Kidney (tissue), 14 donors: Measurements from ENCODE around the gene MIS18BP1. TPM values are rescaled to one million over a fixed set of nuclear protein-coding genes. Genes with fewer than 3 reads are reported as not detected.

ENCODE experiments used
- DNase-seq, 5 donors: peaks; one replicate each; pipeline ENCODE4 v3.0.0-alpha.2; 2013 to 2020
- FAIRE-seq: peaks from 2 replicates; lab custom pipeline; 2012; peaks lifted over from hg19 to GRCh38; lab: Jason Lieb, UNC
- H3K27ac ChIP-seq, 2 donors: one replicate each; pipeline ENCODE4 v1.7.0; 2013; ENCODE audit warnings: low read depth in 2 of 2, low read length in 2 of 2, inconsistent platforms in 1 of 2
- H3K27me3 ChIP-seq: one replicate; pipeline ENCODE4 v1.7.1; 2013; ENCODE audit warnings: low read length, inconsistent platforms; ENCODE audit not compliant: control insufficient read depth, insufficient read depth
- H3K36me3 ChIP-seq, 3 donors: one replicate each; pipeline versions ENCODE4 v1.7.0 to v1.7.1; 2013; ENCODE audit warnings: low read length in 3 of 3, control low read depth in 1 of 3, inconsistent platforms in 1 of 3; ENCODE audit not compliant: insufficient read depth in 3 of 3, control insufficient read depth in 2 of 3
- H3K4me1 ChIP-seq, 3 donors: one replicate each; pipeline versions ENCODE4 v1.7.0 to v1.7.1; 2013; ENCODE audit warnings: low read length in 3 of 3, inconsistent platforms in 1 of 3, low read depth in 1 of 3; ENCODE audit not compliant: control insufficient read depth in 2 of 3, insufficient read depth in 2 of 3
- H3K4me3 ChIP-seq, 3 donors: one replicate each; pipeline versions ENCODE4 v1.7.0 to v1.8.1; 2013; ENCODE audit warnings: low read length in 3 of 3, control low read depth in 1 of 3, inconsistent platforms in 1 of 3
- H3K9ac ChIP-seq, 3 donors: one replicate each; pipeline versions ENCODE4 v1.7.0 to v1.7.1; 2013; ENCODE audit warnings: low read length in 3 of 3, control low read depth in 1 of 3, inconsistent platforms in 1 of 3
- H3K9me3 ChIP-seq, 3 donors: one replicate each; pipeline versions ENCODE4 v1.7.0 to v1.7.1; 2013; ENCODE audit warnings: low read length in 3 of 3, control low read depth in 1 of 3, inconsistent platforms in 1 of 3; ENCODE audit not compliant: control insufficient read depth in 2 of 3, insufficient read depth in 1 of 3
- CTCF ChIP-seq: IDR thresholded peaks from 3 replicates; pipeline ENCODE4 v1.5.1; 2012; ENCODE audit warnings: mild to moderate bottlenecking, moderate library complexity, borderline replicate concordance; ENCODE audit not compliant: insufficient read depth; ENCODE audit errors: extremely low read depth
- intact Hi-C: fragments of 100-400 bp; cut with DNase I; formaldehyde crosslinking; loops from one replicate; pipeline ENCODE4 v1.11.1; 2022
- polyA plus RNA-seq: library from polyadenylated mRNA; stranded (reverse); fragments of 350-450 nt; fragmentation: Illumina TruSeq; extraction: RNeasy Lipid Tissue Mini Kit (QIAGEN cat#74804); gene quantifications from one replicate; pipeline ENCODE4 v1.2.3, GENCODE V29; 2014; ENCODE audit warnings: low read depth, low replicate concordance; ENCODE audit not compliant: insufficient read depth
- total RNA-seq: library from RNA; stranded (reverse); fragmentation: NEBNext Ultra II Directional; extraction: Animal tissue kit (Norgen Biotek cat#: 25700); gene quantifications from one replicate; pipeline ENCODE4 v1.2.1, GENCODE V29; 2021
- donor health status: control.
- donor health status: control.
- donor health status: control.
- donor health status: control.
- donor health status: control.
- donor health status: DM: yes; HTN: yes; CAD: no.
- donor health status: Normal renal cell carcinoma (clear cell type).

MIS18BP1 gene
- total and polyA plus RNA-seq, 2 donors from 2014 or later: 3.7 to 17.9 TPM

DNA sequence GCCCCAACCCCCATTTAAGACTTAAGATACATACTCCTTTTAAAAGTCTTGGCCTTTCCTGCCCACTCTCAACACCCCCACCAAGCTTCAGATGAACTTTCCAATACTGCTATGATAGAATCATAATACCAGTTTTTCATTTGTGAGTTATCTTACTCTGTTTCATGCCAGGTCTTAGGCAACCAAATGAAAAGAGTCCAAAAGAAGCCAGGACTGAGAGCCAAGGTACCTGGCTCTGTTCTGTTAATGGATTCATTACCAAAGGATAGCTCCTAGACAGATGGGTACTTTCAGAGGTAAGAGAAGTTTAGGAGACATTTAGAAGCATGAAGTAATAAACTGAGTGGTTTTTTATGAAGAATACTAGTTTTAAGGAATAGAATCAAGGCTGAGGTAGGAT is 83.1 kb downstream of the MIS18BP1 start:
- Histone ChIP-seq H3K27me3 (no peaks in the 10 kb centered on the region), H3K9ac (no peak overlapping the region), H3K27ac (no peak overlapping the region), H3K36me3 (no peaks in the 10 kb centered on the region), H3K9me3 (no peaks in the 10 kb centered on the region), H3K4me1 (no peaks in the 10 kb centered on the region), H3K4me3 (no peak overlapping the region)
- TF ChIP-seq CTCF: no peak
- DNase-seq: no peak
- intact Hi-C loops: no loop called here
- no peak for FAIRE-seq

GRCh38 chr14:45156067-45156466 is 96.9 kb downstream of the MIS18BP1 start:
- no peak for TF ChIP-seq CTCF
- Histone ChIP-seq H3K27me3 (no peaks in the 10 kb centered on the region), H3K36me3 (no peaks in the 10 kb centered on the region), H3K4me3 (no peak overlapping the region), H3K9ac (no peak overlapping the region), H3K27ac (no peak overlapping the region), H3K9me3 (no peaks in the 10 kb centered on the region), H3K4me1 (no peaks in the 10 kb centered on the region)
- intact Hi-C loops: no loop called here
- DNase-seq (no peak), FAIRE-seq (no peak)

Other genes with a start within 250 kb of the MIS18BP1 start
- gene PRPF39, start 169.1 kb downstream of the MIS18BP1 start, total RNA-seq: 35.6 TPM
- 15.4 TPM for gene PRPF39, start 169.1 kb downstream of the MIS18BP1 start, polyA plus RNA-seq
- gene FKBP3, start 118.7 kb downstream of the MIS18BP1 start, total RNA-seq: 52.7 TPM
- 122 TPM for gene FKBP3, start 118.7 kb downstream of the MIS18BP1 start, polyA plus RNA-seq
- 6.4 TPM for gene FANCM, start 117.3 kb downstream of the MIS18BP1 start, total RNA-seq
- 2.6 TPM for gene FANCM, start 117.3 kb downstream of the MIS18BP1 start, polyA plus RNA-seq